Islet precursor cell (in vitro differentiated cells): ENCODE results near the gene ASAP2.

Experiments
- DNase-seq: peaks from one replicate; pipeline ENCODE4 v3.0.0-alpha.2; 2018

Gene ASAP2

DNA sequence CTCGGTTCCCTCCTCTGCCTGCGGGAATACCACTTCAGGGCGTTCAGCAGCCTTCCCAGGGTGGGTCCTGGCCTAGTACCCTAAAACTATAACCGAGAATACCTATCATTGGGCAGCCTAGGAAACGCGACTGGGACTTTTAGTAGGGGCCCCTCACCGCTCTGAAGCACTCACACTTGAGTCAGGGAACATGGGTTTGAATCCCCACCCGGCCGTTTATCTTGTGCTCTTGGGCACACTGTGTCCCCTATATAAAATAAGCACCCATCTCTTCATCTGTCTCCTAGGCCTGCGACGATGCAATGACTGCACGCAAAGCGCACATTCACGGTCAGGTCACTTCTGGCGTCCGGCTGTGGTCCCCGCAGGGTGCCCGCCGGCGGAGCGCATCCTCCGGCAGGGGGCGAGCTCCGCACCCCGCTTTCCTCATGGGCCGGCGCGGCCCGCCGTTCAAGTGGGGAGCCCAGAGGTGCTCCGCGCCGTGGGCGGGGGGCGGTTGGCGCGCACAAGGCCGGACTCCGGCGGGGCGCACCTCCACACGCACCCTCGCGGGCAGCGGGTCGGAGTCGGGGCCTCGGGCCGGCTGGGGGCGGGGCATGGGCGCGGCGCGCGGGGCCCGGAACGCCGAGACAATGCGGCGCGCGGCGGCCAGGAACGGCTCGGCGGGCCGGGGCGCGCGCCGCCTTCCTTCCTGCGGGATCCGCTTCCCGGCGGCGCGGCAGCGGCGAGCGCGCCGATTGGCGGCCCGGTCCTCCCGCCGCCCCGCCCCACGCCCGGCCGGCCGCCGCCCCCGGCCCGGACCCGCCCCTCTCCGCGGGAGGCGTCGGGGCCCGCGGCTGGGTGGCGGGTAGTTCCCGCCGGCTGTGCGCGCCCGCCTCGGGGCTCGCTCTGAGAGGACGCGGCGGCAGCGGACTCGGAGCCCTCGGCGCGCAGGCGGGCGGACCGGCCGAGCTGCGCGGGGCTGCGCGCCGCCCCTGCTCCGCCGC, at the start of gene ASAP2:
TSS of gene ASAP2 (plus strand) at position 850 of the 986 bp plus-strand sequence. CDS start 293 bp downstream, outside the sequence.
- DNase-seq = peak; percentile 81

DNA sequence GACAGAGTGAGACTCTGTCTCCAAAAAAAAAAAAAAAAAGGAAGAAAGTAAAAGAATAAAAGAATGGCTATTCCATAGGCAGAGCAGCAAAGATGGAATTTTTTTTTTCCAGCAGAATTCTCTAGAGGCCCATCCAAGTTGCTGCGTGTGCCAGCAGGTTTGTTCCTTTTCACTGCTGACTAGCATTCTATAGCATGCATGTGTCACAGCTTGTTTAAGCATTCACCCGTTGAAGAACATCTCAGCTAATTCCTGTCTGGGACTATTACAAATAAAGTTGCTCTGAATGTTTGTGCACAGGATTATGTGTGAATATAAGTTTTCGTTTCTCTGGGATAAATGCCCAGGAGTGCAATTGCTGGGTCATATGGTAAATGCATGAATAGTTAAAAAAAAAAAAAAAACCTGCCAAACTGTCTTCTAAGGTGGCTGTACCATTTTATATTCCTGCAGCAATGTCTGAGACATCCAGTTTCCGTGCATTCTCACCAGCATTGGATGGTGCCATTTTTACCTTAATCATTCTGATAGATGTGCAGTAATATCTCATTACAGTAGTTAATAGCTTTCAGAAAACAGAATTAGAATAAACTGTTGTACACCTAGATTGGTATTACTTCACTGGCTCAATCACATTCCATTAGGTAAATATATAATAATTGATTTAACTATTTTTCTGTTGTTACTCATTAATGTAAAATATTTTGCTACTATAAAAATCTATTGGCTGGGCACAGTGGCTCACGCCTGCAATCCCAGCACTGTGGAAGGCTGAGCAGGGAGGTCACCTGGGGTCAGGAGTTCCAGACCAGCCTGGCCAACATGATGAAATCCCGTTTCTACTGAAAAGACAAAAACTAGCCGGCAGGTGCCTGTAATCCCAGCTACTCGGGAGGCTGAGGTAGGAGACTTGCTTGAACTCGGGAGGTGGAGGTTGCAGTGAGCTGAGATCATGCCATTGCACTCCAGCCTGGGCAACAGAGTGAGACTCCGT, 47.5 kb upstream of the ASAP2 start:
- DNase-seq = no peak

DNA sequence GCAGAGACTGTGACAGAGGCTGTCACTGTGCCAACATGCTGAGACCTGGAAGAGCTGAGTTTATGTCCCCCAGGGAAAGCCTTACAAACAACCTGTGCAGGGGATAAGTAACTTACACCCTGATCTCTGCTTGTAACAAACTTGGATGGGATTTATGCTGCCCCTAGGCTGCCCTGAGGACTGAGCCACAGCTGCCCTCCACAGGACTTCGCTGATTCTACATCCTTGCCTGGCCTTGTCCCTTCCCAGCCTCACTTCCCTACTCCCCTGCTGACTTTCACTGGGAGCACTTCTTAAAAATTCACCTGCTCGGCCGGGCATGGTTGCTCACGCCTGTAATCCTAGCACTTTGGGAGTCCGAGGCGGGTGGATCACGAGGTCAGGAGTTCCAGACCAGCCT, 45.9 kb upstream of the ASAP2 start:
- no peak for DNase-seq

DNA sequence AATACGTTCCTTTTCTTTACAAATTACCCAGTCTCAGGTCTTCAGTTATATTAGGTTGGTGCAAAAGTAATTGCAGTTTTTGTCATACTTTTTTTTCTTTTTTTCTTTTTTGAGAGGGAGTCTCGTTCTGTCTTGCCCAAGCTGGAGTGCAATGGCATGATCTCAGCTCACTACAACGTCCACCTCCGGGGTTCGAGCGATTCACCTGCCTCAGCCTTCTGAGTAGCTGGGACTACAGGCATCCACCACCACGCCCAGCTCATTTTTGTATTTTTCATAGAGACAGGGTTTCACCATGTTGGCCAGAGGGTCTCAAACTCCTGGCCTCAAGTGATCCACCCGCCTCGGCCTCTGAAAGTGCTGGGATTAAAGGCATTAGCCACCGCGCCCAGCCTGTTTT, 43.8 kb upstream of the ASAP2 start:
- DNase-seq = no peak

DNA sequence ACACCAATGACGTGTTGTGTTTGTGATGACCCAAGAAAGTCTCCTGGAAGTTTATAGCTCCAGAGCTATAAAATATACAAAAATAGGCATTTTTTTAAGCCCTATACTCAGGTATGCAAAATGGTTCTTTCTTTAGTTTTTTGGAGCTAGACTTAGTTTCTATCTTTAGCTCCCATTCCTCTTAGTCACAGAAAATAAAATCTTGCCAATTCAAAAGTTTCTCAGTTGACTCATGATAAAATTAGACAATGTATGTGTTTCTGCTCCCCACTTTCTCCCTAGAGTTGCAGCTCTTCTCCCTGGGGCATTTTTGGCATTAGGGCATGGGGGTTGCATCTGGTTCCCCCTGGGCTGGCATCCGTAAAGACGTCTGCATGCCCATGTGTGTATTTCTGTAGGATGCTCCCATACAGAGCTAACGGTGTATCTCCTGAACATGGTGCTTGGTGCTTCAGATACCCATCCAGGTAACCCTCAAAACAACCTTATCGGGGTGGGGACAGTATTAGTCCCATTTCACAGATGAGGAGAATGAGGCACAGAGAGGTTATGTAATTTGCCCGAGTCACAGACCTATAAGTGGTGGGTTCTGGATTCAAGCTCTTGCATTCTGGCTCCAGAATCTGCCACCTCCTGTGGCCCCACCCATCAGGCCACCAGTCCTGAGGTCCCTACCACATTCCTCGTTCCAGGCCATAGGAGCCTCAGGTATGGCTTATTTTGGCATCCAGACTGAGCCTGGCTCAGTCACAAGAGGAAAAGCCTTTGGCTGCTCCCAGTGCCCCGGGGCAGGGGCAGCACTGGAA, 43.1 kb upstream of the ASAP2 start:
- peak; percentile 75 for DNase-seq

DNA sequence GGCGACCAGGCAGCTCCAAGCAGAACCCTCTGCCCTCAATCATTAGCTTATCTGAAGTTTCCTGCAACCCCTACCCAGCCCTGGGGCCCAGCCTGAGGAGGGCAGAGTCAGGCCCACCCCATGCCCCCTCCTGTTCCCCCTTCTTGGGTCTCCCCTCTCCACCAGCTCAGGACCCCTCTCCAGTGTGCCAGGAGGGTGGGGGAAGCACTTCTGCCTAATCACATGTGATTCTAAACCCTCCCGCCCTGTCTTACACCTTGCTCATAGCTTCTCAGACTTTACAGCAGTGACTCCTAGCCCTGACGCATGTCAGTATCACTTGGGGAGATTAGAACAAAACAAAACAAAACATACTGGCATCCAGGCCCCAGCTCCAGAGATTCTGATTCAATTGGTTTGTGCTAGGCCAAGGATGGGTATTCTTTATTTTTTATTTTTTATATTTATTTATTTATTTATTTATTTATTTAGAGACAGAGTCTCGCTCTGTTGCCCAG, 42.5 kb upstream of the ASAP2 start:
- DNase-seq = no peak

DNA sequence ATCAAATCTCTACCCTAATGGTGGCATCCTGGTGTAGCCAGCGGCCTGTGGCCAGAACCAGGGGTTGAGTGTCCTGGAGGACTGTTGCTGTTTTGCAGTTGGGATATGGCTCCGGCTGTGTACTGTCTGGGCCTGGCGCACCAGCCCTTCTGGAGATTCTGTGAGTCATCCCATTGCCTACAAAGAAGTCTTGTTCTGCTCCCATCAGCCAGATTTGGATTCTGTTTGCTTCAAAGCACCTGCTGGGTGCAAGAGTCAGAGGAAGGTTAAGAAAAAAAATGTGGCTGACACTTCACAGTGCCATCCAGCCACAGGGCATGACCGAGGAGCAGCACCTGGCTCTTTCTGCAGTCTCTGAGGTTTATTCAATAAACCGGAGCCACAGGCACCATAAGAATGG, 41.0 kb upstream of the ASAP2 start:
- DNase-seq = peak; percentile 95

DNA sequence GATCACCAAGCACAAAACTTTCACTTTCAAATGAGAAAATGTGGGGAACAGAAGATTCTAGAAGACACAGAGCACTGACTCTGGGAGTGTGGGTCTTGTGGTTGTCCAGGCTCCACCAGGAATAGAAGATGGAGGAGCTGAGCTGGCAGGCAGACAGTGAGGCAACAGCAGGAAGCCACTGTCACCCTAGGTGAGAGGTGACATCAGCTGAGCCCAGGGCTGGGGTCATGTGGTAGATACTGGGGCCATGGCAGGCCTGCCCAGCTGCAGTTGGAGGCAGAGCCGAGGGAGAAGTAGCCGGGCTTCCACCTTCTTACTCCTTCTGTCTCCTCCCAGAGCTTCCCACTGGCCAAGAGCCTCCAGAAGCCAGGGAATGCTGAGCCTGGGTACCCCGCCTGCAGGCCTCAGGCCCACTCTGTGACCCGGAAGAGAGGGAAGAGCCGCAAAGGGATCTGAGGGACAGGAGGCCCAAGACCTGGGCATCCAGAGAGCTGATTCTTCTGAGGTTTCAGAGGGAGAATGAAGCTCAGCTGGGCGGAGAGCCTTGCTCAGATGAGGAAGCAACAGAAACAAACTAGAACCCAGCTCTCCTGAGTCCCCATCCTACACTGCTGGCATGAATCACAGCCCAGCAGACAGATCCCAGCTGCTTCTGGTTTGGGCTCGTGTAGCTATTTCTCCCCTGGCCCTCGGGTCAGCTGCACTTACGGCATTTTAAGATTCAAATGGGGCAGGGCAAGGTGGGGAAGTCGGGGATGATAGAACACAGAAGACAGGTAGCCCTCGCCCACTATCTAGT, 39.8 kb upstream of the ASAP2 start:
- DNase-seq = no peak

DNA sequence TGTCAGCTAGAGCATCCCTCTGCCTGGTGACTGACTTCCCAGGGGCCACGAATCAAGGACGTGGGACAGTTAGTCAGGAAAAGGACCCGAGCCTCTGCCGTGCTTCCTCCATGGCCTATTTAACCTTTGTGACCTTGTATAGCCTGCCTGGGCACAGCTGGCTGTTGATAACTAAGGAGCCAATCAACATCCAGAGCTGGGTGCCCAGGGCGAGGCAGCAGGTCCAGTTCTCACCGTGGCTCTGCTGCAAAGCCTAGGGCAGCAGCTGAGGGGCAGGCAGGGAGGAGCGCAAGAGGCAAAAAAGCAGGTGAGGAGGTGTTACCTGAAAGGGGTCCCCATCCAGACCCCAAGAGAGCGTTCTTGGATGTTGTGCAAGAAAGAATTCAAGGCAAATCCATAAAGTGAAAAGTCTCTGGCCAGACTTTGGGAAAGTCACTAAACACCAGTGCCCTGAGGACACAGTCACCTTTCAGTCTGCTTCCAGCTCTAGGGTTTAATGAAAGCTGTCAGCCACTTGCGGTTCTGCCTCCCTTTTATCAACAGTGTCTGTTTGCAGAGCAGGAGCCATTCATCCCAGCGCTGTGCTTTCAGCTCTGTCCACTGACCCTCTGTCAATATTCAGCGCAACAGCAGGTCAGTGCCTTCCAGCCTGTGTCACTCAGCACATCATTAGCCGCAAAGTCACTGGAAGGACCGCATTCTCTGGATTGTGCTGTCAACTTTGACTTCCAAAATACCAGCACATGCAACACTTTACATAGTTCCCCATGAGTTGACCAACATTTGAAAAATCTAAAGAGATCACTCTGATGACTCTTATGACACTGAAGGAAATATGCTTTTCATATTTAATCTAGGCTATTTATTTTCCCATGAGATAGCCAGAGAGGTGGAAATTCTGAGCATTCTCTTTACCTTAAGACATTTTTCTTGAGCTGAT, 38.6 kb upstream of the ASAP2 start:
- DNase-seq = peak; percentile 96

DNA sequence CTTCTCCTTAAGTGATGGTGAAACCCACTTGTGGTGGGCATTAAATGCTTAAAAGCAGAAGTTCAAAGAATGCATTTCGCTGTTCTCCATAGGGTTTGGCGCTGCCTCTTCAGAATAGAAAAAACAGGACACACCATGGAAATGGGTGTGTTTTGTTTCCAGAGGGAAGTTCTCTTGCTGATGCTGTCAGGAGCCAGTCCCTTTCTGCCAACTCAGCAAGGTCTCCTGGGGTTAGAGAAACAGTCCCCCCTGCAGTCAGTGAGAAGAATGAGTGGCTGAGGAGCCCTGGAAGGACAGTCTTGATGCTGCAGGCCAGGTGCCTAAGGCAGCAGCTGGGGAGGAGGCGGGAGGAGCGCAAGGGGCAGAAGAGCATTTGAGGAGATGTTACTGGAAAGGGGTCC, 37.8 kb upstream of the ASAP2 start:
- DNase-seq = peak; percentile 89

DNA sequence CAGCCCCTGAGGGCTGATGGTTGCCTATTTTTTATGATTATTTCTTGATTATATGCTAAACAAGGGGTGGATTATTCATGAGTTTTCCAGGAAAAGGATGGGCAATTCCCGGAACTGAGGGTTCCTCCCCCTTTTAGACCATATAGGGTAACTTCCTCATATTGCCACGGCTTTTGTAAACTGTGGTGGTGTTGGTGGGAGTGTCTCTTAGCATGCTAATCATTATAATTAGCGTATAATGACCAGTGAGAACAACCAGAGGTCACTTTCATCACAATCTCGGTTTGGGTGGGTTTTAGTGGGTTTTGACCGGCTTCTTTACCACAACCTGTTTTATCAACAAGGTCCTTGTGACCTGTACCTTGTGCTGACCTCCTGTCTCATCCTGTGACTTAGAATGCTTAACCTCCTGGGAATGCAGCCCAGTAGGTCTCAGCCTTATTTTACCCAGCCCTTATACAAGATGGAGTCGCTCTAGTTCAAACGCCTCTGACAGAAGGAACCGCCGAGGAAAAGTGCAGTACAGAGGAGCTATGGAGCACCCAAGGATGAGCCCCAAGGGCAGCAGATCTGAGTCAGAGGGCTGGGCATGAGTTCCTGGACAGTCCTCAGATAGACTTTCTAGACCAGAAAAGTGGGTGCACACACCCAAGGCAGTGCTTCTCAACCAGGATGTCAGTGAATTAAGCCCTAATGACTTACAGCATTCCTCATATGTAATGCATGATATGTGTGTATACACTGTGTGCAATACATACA, 37.1 kb upstream of the ASAP2 start:
- no peak for DNase-seq

DNA sequence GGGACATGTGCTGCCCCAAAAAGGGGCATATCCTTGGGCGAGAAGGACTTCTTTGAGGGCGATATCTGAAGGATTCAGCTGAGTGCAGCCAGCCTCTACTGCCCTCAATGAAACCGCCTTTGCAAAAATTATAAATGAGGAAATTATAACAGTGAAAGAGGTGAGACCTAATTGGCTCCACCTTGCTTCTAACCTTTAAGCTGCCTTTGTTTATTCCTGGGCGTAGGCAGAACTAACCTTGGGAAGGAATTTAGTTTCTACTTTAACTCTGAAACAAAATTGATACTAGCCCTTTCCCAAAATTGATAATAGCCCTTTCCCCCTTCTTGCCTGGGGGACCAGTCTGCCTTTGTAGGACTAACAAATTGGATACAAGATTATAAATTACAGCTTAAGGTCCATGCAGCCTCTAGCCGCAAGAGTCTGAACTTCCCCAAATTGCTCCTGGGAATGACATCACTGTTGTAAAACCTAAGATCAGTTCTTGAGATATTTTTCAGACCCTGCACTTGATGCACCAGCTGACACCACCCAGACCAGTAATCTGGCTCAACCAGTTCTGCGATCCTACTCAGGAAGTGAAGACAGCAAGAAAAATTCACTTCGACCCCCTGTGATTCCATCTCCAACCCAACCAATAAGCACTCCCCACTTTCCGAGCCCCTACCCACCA, 36.0 kb upstream of the ASAP2 start:
- DNase-seq = peak; percentile 93

DNA sequence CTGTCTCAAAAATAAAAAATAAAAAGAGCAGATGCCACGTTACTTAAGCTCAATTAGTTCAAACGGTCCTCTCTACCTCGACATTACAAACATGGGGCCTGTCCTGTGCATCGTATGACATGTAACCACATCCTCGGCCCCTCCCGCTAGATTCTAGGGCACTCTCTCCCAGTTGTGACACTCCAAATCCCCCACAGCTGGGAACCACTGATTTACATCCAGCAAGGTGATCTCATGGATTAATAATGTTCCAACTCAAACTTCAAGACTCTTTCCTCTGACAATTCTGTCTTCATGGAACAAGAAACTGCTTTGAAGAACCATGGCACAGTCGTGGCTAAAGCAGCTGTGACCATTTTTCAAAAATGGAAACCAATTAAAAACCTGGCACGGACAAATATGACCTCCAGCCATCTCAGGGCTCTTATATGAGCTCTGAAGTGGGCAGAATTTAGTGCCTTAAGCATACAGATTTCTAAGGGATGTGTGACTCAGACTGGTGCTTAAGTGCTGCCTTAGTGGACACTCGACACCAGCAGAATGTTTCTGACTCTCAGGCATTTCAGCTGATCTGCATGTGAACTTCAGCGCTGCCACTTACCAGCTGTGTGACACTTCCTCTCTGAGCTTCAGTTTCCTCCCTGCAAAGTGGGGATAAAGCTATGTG, 31.7 kb upstream of the ASAP2 start:
- DNase-seq = peak; percentile 94

DNA sequence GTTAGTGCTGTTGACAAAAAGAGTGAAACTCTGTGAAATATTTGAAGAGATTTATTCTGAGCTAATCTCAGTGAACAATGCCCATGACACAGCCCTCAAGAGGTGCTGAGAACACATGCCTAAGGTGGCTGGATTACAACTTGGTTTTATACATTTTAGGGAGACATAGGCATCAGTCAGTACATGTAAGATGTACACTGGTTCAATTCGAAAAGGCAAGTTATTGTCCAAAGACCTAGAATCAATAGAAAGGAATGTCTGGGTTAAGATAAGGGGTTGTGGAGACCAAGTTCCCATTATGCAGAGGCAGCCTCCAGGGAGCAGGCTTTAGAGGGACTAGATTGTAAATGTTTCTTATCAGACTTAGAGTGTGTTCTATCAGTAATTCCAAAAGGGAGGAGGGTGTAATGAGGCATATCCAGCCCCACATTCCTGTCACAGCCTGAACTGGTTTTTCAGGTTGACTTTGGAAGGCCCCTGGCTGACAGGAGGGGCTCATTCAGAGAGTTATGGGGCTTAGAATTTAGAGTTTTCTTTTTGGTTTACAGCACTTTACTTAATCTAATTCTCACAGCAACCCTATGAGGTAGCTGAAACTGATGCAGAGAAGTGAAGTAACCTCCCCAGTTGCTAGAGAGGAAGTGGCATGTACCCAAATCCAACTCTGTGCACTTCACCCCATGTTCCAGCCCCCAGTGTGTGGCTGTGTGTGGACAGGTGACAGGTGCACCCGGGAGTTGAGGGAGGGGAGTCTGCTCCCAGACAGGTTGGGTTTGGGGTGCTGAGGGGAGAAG, 28.3 kb upstream of the ASAP2 start:
- peak; percentile 90 for DNase-seq

DNA sequence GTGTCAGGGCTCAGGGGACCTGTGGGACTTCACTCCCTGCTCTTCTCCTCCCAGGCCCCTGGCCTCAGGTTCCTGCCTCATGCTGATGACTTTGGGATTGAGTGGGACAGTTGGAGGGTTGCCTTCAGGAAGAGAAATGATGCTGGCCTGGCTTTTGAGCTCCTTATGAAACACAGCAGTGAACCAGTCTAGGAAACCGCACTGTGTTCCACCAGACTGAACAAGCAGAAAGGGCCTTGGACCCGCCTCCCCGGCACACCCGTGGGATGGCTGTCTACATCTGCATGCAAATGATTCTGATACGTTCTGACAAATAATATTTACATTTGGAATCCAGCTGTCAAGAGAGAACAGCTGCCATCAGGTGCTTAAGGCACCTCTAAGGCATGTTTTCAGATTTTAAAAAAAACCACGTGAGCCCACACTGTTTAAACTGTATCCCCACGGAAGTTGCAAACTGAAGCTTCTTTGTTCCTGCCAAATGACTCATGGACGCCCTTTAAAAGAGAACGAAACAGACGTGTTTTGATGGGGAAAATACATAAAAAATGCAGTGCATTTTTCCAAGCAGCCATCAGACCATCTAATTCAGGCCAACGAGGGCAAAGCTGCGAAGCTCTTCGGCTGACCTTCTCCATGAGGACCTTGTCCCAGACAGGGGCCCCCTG, 27.6 kb upstream of the ASAP2 start:
- DNase-seq = peak; percentile 66

DNA sequence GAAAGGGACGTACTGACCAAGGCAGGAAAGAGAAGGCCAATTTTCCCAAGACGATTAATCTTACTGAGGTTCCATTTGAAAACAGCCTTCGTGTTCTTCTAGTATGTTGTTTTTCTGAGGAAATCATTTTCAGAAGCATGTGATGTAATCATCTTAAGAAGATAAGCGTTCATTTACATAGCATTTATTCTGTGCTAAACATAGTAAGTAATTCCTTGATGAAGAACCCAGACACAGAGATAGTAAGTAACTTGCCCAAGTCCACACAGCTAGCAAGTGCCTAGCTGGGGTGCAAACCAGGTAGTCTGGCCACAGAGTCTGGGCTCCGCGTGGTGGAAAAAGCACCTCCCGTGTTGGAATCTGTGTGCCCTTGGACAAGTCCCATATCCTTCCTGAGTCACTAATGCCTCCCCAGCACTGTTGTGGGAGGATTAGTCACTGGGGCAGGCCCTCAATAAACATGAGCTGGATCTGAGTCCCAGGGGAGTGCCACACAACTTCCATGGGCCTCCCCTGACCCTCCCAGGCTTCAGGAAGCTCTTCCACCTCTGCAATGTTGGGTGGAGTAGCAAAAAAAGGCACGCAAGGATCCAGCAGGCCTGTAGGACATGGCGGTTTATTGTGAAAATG, 26.9 kb upstream of the ASAP2 start:
- peak; percentile 80 for DNase-seq
